IMR-90 (cell line): ENCODE measurements around the gene KRTDAP. TPM values are rescaled to one million over a fixed set of nuclear protein-coding genes. Genes with fewer than 3 reads are reported as not detected.

Experiments
- ATAC-seq: fragments of 200-7000 bp; cut with Tn5 transposase; 2 replicates; pipeline ENCODE4 v1.9.1; 2020; ENCODE audit warnings: low read depth, mild to moderate bottlenecking, moderate library complexity
- BruUV-seq: library from RNA; stranded (reverse); fragments of 400-500 nt; replicated peaks from 2 replicates; lab custom pipeline; 2021; lab: Mats Ljungman, UMichigan
- CTCF ChIA-PET: fragments of 300-600 bp; formaldehyde crosslinking; extraction: SDS; loops from one replicate; lab custom pipeline; 2021; ENCODE audit warnings: antibody characterized with exemption; lab: Yijun Ruan, JAX
- POLR2A ChIA-PET: fragments of 300-600 bp; sonication (Branson Sonifier 250); formaldehyde crosslinking; loops from one replicate; lab custom pipeline; 2022; ENCODE audit warnings: antibody characterized with exemption; ENCODE audit not compliant: unreplicated experiment; lab: Charles Lee
- DNase-seq: peaks from one replicate; pipeline ENCODE4 v3.0.0; 2013
- H2AFZ ChIP-seq: replicated peaks from 2 replicates; pipeline ENCODE3; 2013; ENCODE audit warnings: low read length, mild to moderate bottlenecking; ENCODE audit not compliant: poor library complexity
- H2AK5ac ChIP-seq: 2 replicates; pipeline ENCODE4 v1.6.1; 2013; ENCODE audit warnings: low read depth, low read length, inconsistent platforms
- H2AK9ac ChIP-seq: replicated peaks from 2 replicates; pipeline ENCODE3; 2013; ENCODE audit warnings: mild to moderate bottlenecking, low read depth, low read length, moderate library complexity; ENCODE audit not compliant: poor library complexity
- H2BK120ac ChIP-seq: 2 replicates; pipeline ENCODE4 v1.6.1; 2013; ENCODE audit warnings: low read depth, low read length, inconsistent platforms
- H2BK15ac ChIP-seq: 3 replicates; pipeline ENCODE4 v1.6.1; 2013; ENCODE audit warnings: low read depth, low read length, inconsistent platforms
- H2BK20ac ChIP-seq: 2 replicates; pipeline ENCODE4 v1.6.1; 2013; ENCODE audit warnings: low read depth, mild to moderate bottlenecking, inconsistent platforms, low read length, moderate library complexity
- H2BK5ac ChIP-seq: 2 replicates; pipeline ENCODE4 v1.6.1; 2013; ENCODE audit warnings: mild to moderate bottlenecking, low read depth, low read length, inconsistent platforms; ENCODE audit not compliant: poor library complexity, severe bottlenecking
- H3K14ac ChIP-seq: replicated peaks from 2 replicates; pipeline ENCODE4 v1.6.1; 2013; ENCODE audit warnings: low read depth, low read length, inconsistent platforms
- H3K18ac ChIP-seq: 2 replicates; pipeline ENCODE4 v1.6.1; 2013; ENCODE audit warnings: low read depth, low read length, control low read depth
- H3K23ac ChIP-seq: 2 replicates; pipeline ENCODE4 v1.6.1; 2013; ENCODE audit warnings: low read depth, low read length, inconsistent platforms
- H3K27ac ChIP-seq: 2 replicates; pipeline ENCODE4 v1.5.1; 2013; ENCODE audit warnings: mild to moderate bottlenecking, control low read depth, low read length; ENCODE audit not compliant: insufficient read depth
- H3K27me3 ChIP-seq: 2 replicates; pipeline ENCODE4 v1.6.1; 2013; ENCODE audit warnings: low read length; ENCODE audit not compliant: control insufficient read depth, insufficient read depth
- H3K36me3 ChIP-seq: 2 replicates; pipeline ENCODE4 v1.6.1; 2013; ENCODE audit warnings: low read length, mixed read lengths; ENCODE audit not compliant: control insufficient read depth, insufficient read depth
- H3K4ac ChIP-seq: 2 replicates; pipeline ENCODE4 v1.6.1; 2013; ENCODE audit warnings: low read depth, low read length, inconsistent platforms
- H3K4me1 ChIP-seq: 2 replicates; pipeline ENCODE4 v1.6.1; 2013; ENCODE audit warnings: low read length, mixed read lengths; ENCODE audit not compliant: control insufficient read depth, insufficient read depth
- H3K4me2 ChIP-seq: 2 replicates; pipeline ENCODE4 v1.6.1; 2013; ENCODE audit warnings: low read depth, mild to moderate bottlenecking, control low read depth, low read length, moderate library complexity
- H3K4me3 ChIP-seq: 2 replicates; pipeline ENCODE4 v1.5.1; 2013; ENCODE audit warnings: low read depth, mild to moderate bottlenecking, control low read depth, low read length, moderate library complexity; ENCODE audit not compliant: insufficient read depth
- H3K56ac ChIP-seq: 2 replicates; pipeline ENCODE4 v1.6.1; 2013; ENCODE audit warnings: low read length, inconsistent platforms; ENCODE audit not compliant: insufficient read depth; ENCODE audit errors: extremely low read depth
- H3K79me1 ChIP-seq, 2 experiments: 2 replicates each; pipeline ENCODE4 v1.6.1; 2013; ENCODE audit warnings: low read length in 2 of 2, inconsistent platforms in 1 of 2, low read depth in 1 of 2
- H3K9ac ChIP-seq: 2 replicates; pipeline ENCODE4 v1.6.1; 2013; ENCODE audit warnings: low read depth, low read length, control low read depth
- H3K9me1 ChIP-seq: 2 replicates; pipeline ENCODE4 v1.6.1; 2013; ENCODE audit warnings: low read length, inconsistent platforms; ENCODE audit not compliant: insufficient read depth
- H3K9me3 ChIP-seq: 2 replicates; pipeline ENCODE4 v1.6.1; 2013; ENCODE audit warnings: low read length; ENCODE audit not compliant: control insufficient read depth, insufficient read depth
- H4K20me1 ChIP-seq: 2 replicates; pipeline ENCODE4 v1.6.1; 2013; ENCODE audit warnings: low read length, inconsistent platforms; ENCODE audit not compliant: insufficient read depth
- H4K5ac ChIP-seq: 2 replicates; pipeline ENCODE4 v1.6.1; 2013; ENCODE audit warnings: mild to moderate bottlenecking, low read depth, low read length, control low read depth
- H4K8ac ChIP-seq, 2 experiments: 2 replicates each; pipeline ENCODE4 v1.6.1; 2013; ENCODE audit warnings: low read depth in 2 of 2, low read length in 2 of 2, control low read depth in 1 of 2, inconsistent platforms in 1 of 2
- H4K91ac ChIP-seq: 2 replicates; pipeline ENCODE4 v1.6.1; 2013; ENCODE audit warnings: low read depth, low read length, inconsistent platforms; ENCODE audit not compliant: insufficient read depth
- BHLHE40 ChIP-seq: fragments of 150-350 bp; IDR thresholded peaks from 2 replicates; pipeline ENCODE4 v1.6.1; 2016; ENCODE audit warnings: mild to moderate bottlenecking, low read depth, low read length
- CHD1 ChIP-seq: IDR thresholded peaks from 2 replicates; pipeline ENCODE4 v1.6.1; 2012; ENCODE audit warnings: low read depth, low read length, improper control_type of control experiment
- CTCF ChIP-seq: conservative IDR thresholded peaks from 2 replicates; pipeline ENCODE4 v1.5.1; 2012; ENCODE audit warnings: mild to moderate bottlenecking, low read depth, low read length, improper control_type of control experiment
- FOS ChIP-seq: fragments of 150-350 bp; IDR thresholded peaks from 2 replicates; pipeline ENCODE4 v1.6.1; 2016; ENCODE audit warnings: low read depth, low read length
- MAZ ChIP-seq: IDR thresholded peaks from 2 replicates; pipeline ENCODE4 v1.6.1; 2012; ENCODE audit warnings: low read depth, mild to moderate bottlenecking, low read length, improper control_type of control experiment, moderate library complexity, borderline replicate concordance
- MXI1 ChIP-seq: IDR thresholded peaks from 2 replicates; pipeline ENCODE4 v1.6.1; 2012; ENCODE audit warnings: low read depth, mild to moderate bottlenecking, low read length, moderate library complexity, borderline replicate concordance
- RAD21 ChIP-seq: IDR thresholded peaks from 2 replicates; pipeline ENCODE4 v1.6.1; 2012; ENCODE audit warnings: low read length, improper control_type of control experiment
- RFX5 ChIP-seq: IDR thresholded peaks from 2 replicates; pipeline ENCODE4 v1.8.0; 2012; ENCODE audit warnings: low read depth, mild to moderate bottlenecking, low read length, moderate library complexity
- SMC3 ChIP-seq: fragments of 150-350 bp; IDR thresholded peaks from 2 replicates; pipeline ENCODE4 v1.6.1; 2016; ENCODE audit warnings: low read depth, mild to moderate bottlenecking, antibody characterized with exemption, low read length, moderate library complexity
- USF2 ChIP-seq: fragments of 150-350 bp; IDR thresholded peaks from 2 replicates; pipeline ENCODE4 v1.6.1; 2017; ENCODE audit warnings: mild to moderate bottlenecking, antibody characterized with exemption, low read length, low read depth
- WGBS, 2 experiments: methylation state at CpG; one replicate each; pipeline versions ENCODE4 v1.1.5 to v1.1.7; 2013; ENCODE audit warnings: missing lambda C conversion rate in 2 of 2; ENCODE audit not compliant: insufficient read length in 1 of 2; ENCODE audit errors: extremely low coverage in 2 of 2; 5-methylcytosine and 5-hydroxymethylcytosine counted together
- dilution Hi-C: fragments of 300-500 bp; cut with HindIII; formaldehyde crosslinking; loops from one replicate; pipeline ENCODE4 v1.14.3; 2018; ENCODE audit warnings: low sequenced_read_pairs; ENCODE audit not compliant: unreplicated experiment
- in situ Hi-C: fragments of 300-500 bp; cut with MboI; formaldehyde crosslinking; loops from 3 replicates; pipeline ENCODE4 v1.14.3; 2019; ENCODE audit warnings: low sequenced_read_pairs, inconsistent platforms, mixed read lengths
- intact Hi-C: fragments of 100-400 bp; cut with micrococcal nuclease; formaldehyde crosslinking; loops from 2 replicates; pipeline ENCODE4 v1.10.0; 2022
- polyA plus RNA-seq, 3 experiments: library from polyadenylated mRNA; depleted of rRNA; stranded (reverse); fragments of >200 nt; gene quantifications; 2 replicates each; pipeline ENCODE4 v1.2.3, GENCODE V29; 2012; ENCODE audit warnings: low replicate concordance in 1 of 3
- total RNA-seq: library from RNA; depleted of rRNA; stranded (reverse); fragments of >200 nt; gene quantifications from 2 replicates; pipeline ENCODE4 v1.2.3, GENCODE V29; 2012

The KRTDAP gene
- total and polyA plus RNA-seq, 2 of the 4 experiments (the other 2 are of a cell fraction): not detected

- no peak overlapping the region for H4K5ac ChIP-seq
- no peak overlapping the region for H2AK5ac ChIP-seq
- no peak overlapping the region for H3K14ac ChIP-seq
- H3K4me3 ChIP-seq: no peak overlapping the region
- H3K4ac ChIP-seq: no peak overlapping the region
- H2BK20ac ChIP-seq: no peak overlapping the region
- intact Hi-C loops: no loop called here
- no peak overlapping the region for H4K91ac ChIP-seq
- no peaks in the 10 kb centered on the region for H3K36me3 ChIP-seq
- ChIA-PET POLR2A (no interaction called here), CTCF (interaction anchor here (1.3 kb wide), 1 partner anchor 13 kb away, joined by 5 read pairs; no protein-coding TSS in a partner anchor)
- no peaks in the 10 kb centered on the region for H3K9me3 ChIP-seq
- DNase-seq (no peak), ATAC-seq (no peak)
- H3K56ac ChIP-seq: no peak overlapping the region
- WGBS, 2 experiments: no CpG with 5 or more reads among the region's 3 CpGs
- H3K9me1 ChIP-seq: no peaks in the 10 kb centered on the region; the same call in 1 of the 2 replicates
- H3K79me1 ChIP-seq: no peaks in the 10 kb centered on the region
- H3K27me3 ChIP-seq: peaks cover 79% of the 10 kb centered on the region
- H3K18ac ChIP-seq: no peak overlapping the region
- no peaks in the 10 kb centered on the region for H4K20me1 ChIP-seq
- H2BK15ac ChIP-seq: no peak overlapping the region
- no peak for TF ChIP-seq RAD21
- no peak for TF ChIP-seq RFX5
- no peak for TF ChIP-seq CHD1
- no peak for TF ChIP-seq CTCF
- TF ChIP-seq FOS: no peak
- no peak for TF ChIP-seq MXI1
- TF ChIP-seq USF2: no peak
- TF ChIP-seq BHLHE40: no peak
- no peak for TF ChIP-seq SMC3
- no peak for TF ChIP-seq MAZ
- H3K27ac ChIP-seq: no peak overlapping the region
- H2AK9ac ChIP-seq: no peak overlapping the region
- in situ Hi-C loops: no loop called here
- no peak overlapping the region for H4K8ac ChIP-seq
- H3K23ac ChIP-seq: no peak overlapping the region
- H3K9ac ChIP-seq: no peak overlapping the region
- no peak overlapping the region for H2BK5ac ChIP-seq
- H3K4me2 ChIP-seq: no peak overlapping the region
- dilution Hi-C loops: no loop called here
- H2AFZ ChIP-seq: no peak overlapping the region
- no TSS peak for BruUV-seq
- no peak overlapping the region for H2BK120ac ChIP-seq
- no peaks in the 10 kb centered on the region; the same call in 1 of the 2 replicates for H3K4me1 ChIP-seq
These were observed 17.9 kb upstream of the KRTDAP start for GRCh38 chr19:35508129-35508528.
